Measurements from ENCODE around the gene TNFRSF1A.

TNFRSF1A gene

DNA sequence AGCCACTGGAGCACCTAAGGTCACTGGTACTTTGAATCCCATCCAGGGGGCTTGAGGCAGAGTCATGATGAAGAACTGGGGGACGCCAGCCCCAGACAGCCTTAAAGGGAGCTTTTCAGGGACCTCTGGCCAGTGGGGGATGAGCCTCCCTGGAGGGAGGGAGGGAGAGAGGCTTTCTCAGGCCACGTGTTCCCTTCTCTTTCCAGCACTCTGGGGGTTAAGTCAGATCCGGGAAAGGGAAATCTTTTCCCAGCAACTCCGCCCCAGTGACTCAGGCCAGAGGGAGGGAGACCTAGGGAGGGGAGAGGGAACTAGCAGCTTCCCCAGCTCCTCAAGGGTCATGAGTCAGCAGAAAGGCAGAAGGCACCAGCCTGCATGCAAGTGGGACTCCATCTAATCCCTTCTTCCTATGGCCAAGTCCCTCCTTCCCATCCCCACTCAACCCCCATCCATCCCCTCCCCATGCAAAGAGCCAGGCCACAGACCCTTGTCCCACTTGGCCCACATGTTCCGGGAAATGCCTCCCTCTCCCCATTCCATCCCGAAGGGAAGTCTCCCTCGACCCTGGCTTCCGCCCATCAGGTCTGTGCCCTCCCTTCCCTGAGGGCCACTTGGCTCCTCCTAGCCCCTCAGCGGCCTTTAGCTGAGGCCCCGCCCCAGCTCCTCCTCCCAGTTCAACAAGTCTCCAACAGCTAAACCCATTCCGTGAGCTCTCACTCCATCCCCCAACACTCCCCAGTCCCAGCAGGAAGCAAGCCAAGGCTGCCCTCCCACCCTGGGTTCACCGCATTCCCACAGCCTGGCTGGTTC is 5.6 kb downstream of the TNFRSF1A start:
- DNase-seq, result peak; percentile 62

GRCh38 chr12:6335451-6336078 is 6.3 kb downstream of the TNFRSF1A start:
- peak; percentile 74 for DNase-seq

DNA sequence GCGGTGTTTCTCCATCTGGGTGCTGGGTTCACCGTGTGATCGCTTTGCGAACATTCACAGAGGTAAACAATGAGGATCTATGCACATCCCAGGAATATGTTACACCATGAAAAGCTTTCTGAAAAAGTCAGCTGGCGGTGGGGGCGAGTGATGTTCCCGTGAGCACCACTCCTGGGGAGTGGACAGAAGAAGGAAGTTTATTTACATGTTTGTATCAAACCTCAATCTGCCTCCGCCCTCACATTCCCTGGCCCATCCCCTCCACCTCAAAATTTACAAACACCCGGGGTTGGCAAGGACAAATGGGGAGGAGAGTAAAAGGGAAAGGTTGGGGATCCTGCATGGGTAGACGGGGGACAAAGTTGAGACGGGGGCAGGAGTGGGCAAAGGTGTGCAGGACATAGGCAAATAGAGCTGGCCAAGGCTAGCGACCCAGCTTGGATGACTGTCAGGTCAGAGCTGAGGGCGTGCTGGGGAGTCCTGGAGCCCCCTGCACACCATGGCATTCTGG is 6.9 kb downstream of the TNFRSF1A start:
- no peak for DNase-seq

DNA sequence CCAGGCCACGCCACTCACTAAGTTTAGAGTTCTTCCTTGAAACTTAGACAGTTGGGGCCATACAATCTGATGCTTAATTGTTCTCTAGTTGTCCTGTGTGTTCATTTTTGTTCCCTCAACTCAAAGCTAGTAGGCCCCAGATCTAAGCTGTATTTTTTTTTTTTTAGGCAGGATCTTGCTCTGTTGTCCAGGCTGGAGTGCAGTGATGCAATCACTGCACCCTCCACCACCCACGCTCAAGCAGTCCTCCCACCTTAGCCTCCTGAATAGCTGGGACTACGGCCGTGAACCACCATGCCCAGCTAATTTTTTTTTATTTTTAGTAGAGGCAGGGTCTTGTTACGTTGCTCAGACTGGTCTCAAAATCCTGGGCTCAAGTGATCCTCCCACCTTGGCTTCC is 7.5 kb downstream of the TNFRSF1A start:
- no peak for DNase-seq

GRCh38 chr12:6333566-6333965 is 8.3 kb downstream of the TNFRSF1A start:
- DNase-seq, result no peak

- DNase-seq, result no peak
Observed at GRCh38 chr12:6333029-6333428, 8.8 kb downstream of the TNFRSF1A start.

DNA sequence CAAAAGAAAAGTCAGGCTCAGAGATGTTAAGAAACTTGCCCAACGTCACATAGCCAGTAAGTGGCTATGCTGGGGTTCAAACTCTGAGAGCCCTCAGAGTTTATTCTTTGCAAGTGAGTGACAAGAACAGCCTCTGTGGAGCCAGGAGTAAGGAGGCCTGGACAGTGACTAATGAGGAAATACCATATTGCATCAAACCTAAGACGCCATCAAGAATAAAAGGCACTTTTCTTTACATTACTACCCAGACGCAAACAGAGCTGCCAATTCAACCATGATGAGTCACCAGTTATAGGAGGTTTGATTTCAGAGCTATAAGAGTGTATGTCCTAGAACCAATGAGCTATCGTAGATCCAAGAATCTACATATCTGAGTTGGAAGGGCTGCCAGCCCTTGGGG is 9.4 kb downstream of the TNFRSF1A start:
- DNase-seq, result no peak

GRCh38 chr12:6330999-6331714 is 10.7 kb downstream of the TNFRSF1A start:
- DNase-seq, result no peak

DNA sequence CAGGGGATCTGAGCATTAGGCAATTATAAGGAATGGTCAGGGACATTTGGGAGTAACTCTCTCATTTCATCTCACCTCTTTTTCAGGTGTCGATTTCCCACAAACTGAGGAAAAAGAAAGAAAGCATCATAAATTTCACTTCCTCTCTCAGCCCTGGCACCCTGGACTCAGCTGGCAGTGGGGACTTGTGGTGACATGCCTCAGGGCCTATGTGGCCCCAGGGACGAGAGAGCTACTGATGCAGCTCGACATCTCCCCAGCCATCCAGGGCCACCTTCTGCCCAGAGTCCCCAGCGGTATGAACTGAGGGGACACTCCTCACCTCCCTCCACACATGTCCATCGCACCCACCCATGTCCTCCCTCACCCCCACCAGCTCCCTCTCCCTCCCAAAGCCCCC is 11.7 kb downstream of the TNFRSF1A start:
- DNase-seq, result no peak

DNA sequence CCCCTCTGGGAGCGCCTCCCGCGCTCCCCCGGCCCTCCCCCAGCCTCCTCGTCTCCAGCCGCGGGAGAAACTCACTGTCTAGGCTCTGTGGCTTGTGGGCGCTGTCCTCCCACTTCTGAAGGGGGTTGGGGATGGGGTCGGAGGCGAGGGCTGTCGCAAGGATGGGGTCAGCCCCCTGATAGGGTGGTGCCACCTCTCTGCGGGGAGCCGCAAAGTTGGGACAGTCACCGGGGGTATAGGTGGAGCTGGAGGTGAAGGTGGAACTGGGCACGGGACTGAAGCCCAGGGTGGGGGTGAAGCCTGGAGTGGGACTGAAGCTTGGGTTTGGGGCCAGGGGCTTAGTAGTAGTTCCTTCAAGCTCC is 12.2 kb downstream of the TNFRSF1A start:
- no peak for DNase-seq

- no peak for DNase-seq
Observed at GRCh38 chr12:6328945-6329702, 12.8 kb downstream of the TNFRSF1A start.

DNA sequence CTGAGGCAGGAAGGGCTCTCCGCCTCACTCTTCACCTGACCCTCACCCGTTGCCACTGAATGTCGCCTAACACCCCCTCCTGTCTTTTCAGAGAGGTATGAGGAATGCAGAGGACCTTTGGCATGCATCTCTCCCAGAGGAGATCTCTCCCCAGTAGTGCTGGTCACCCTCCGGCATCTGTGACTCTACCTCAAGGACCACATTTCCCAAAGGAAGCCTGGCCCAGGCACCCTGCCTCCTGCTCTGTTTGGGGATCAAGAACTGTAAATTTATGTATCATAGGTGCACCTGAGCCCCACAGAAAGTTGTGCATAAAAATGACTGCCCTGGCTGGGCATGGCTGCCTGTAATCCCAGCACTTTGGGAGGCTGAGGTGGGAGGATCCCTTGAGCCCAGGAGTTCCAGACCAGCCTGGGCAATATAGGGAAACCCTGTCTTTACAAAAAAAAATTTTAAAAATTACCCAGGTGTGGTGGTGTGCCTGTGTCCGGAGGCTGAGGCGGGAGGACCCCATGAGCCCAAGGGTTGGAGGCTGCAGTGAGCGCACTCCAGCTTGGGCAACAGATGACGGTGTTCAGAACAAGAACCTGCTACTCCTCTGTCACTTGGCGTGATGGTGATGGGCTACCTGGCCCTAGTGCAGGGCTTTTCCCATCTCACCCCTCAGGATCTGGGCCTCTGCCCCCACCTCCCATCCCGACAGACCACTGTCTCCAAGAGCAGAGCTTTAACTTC is 13.7 kb downstream of the TNFRSF1A start:
- no peak for DNase-seq

- no peak for DNase-seq
Observed at GRCh38 chr12:6327229-6328041, 14.4 kb downstream of the TNFRSF1A start.

DNA sequence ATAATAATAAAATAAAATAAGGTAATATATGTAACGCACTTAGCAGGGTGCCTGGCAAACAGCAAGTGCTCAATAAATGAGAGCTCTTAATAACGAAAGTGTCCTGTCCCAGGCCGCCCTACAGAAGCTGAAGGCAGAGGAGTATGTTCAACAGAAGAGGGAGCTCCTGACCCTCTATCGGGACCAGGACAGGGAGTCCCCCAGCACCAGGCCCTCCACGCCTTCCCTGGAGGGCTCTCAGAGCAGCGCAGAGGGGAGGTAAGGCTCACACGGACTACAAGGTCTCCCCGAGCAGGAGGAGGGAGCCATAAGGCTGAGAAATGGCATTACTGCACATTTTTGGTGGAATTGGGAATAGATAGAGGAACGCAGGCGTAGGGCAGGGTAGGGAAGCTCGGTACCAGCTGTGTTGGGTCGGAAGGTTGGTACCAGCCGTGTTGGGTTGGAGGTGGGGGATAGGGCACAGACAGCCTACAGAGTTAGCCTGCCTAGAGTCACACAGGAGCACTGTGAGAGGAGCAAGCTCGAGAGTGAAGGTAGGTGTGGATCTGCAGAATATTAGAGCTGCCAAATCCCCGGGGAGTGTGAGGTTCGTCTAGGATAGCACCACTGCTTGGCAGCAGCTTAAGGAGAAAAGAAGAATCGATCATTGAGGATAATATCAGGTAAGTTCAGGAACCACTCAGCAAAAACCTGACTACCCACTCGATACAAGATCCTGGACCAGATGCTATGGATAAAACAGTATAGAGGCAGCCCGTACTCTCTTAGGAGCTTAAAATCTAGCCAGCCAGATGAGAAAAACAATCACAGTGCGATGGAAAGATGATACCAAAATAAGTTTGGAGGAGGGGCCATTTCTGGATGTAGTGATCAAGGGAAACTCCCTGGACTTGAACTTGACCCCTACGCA is 15.3 kb downstream of the TNFRSF1A start:
- DNase-seq, result no peak

- DNase-seq, result no peak
Observed at GRCh38 chr12:6324936-6325750, 16.7 kb downstream of the TNFRSF1A start.

GRCh38 chr12:6323995-6324711 is 17.7 kb downstream of the TNFRSF1A start:
- DNase-seq, result no peak

DNA sequence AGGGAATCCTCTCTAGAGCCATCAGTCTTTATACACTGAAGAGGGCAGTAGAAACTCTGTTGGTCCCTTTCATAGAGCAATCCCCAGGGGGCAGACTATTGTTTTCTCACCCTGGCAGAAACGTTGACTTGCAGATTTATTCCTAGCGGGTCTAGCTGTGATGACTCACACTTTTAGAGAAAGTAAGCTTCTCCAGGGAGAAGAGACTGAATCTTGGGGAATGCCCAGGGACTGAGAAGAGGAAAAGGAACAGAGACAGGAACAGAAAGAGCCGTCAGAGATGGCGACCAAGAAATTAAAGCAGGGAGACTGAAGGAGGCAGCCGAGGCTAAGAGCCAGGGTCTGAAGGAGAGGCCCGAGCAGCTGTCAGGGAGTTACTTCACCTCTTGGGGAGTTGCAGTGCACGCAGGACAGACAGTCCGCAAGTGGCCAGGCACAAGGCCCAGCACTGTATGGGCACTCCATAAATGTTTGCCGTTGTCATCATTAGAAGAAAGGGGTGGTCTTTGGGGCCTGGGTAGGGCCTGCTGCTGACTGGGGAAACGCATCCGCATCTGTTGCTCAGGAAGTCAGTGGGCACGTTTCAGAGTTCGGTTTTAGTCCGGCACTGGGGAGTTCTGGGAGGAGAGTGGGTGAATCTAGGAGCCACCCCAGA is 18.4 kb downstream of the TNFRSF1A start:
- no peak for DNase-seq

GRCh38 chr12:6322969-6323339 is 18.9 kb downstream of the TNFRSF1A start:
- DNase-seq, result no peak
